Mesendoderm (in vitro differentiated cells): Measurements from ENCODE around the gene GDF11. TPM values are rescaled to one million over a fixed set of nuclear protein-coding genes. Genes with fewer than 3 reads are reported as not detected.

Source experiments
- DNase-seq: peaks from one replicate; pipeline ENCODE4 v3.0.0; 2013
- H2AK5ac ChIP-seq: 2 replicates; pipeline ENCODE4 v1.6.1; 2013; ENCODE audit warnings: low read length, inconsistent platforms
- H2BK120ac ChIP-seq: 2 replicates; pipeline ENCODE4 v1.6.1; 2013; ENCODE audit warnings: low read depth, mild to moderate bottlenecking, low read length, moderate library complexity, mixed read lengths
- H2BK15ac ChIP-seq: replicated peaks from 2 replicates; pipeline ENCODE4 v1.6.1; 2013; ENCODE audit warnings: low read depth, mild to moderate bottlenecking, moderate library complexity
- H2BK5ac ChIP-seq: 2 replicates; pipeline ENCODE4 v1.6.1; 2013; ENCODE audit warnings: low read length, inconsistent platforms
- H3K18ac ChIP-seq: 2 replicates; pipeline ENCODE4 v1.6.1; 2013; ENCODE audit warnings: mild to moderate bottlenecking, low read length, mixed read lengths
- H3K23ac ChIP-seq: one replicate; pipeline ENCODE4 v1.6.1; 2013; ENCODE audit warnings: low read length
- H3K27ac ChIP-seq: 2 replicates; pipeline ENCODE4 v1.5.1; 2013; ENCODE audit warnings: low read depth, mild to moderate bottlenecking, inconsistent platforms, low read length, moderate library complexity
- H3K27me3 ChIP-seq: 2 replicates; pipeline ENCODE4 v1.6.1; 2013; ENCODE audit warnings: low read length, control low read depth, mild to moderate bottlenecking, inconsistent platforms; ENCODE audit not compliant: insufficient read depth, poor library complexity
- H3K36me3 ChIP-seq: 2 replicates; pipeline ENCODE4 v1.6.1; 2013; ENCODE audit warnings: low read length, inconsistent platforms; ENCODE audit not compliant: control insufficient read depth, insufficient read depth
- H3K4ac ChIP-seq: one replicate; pipeline ENCODE4 v1.6.1; 2013; ENCODE audit warnings: low read depth, mild to moderate bottlenecking, low read length, moderate library complexity
- H3K4me1 ChIP-seq: 2 replicates; pipeline ENCODE4 v1.6.1; 2013; ENCODE audit warnings: low read depth, low read length, inconsistent platforms; ENCODE audit not compliant: control insufficient read depth
- H3K4me2 ChIP-seq: 2 replicates; pipeline ENCODE4 v1.6.1; 2013; ENCODE audit warnings: low read length
- H3K4me3 ChIP-seq: 2 replicates; pipeline ENCODE4 v1.5.1; 2013; ENCODE audit warnings: mild to moderate bottlenecking, low read length
- H3K56ac ChIP-seq: one replicate; pipeline ENCODE4 v1.6.1; 2013; ENCODE audit warnings: low read length
- H3K79me1 ChIP-seq: 2 replicates; pipeline ENCODE4 v1.6.1; 2013; ENCODE audit warnings: low read length, inconsistent platforms
- H3K79me2 ChIP-seq: 2 replicates; pipeline ENCODE4 v1.6.1; 2013; ENCODE audit warnings: mild to moderate bottlenecking, low read length; ENCODE audit not compliant: control insufficient read depth, insufficient read depth
- H3K9ac ChIP-seq: 2 replicates; pipeline ENCODE4 v1.6.1; 2013; ENCODE audit warnings: low read length, inconsistent platforms
- H4K5ac ChIP-seq: one replicate; pipeline ENCODE4 v1.6.1; 2013; ENCODE audit warnings: low read length
- H4K8ac ChIP-seq: one replicate; pipeline ENCODE4 v1.6.1; 2013; ENCODE audit warnings: low read depth, mild to moderate bottlenecking, control low read depth, low read length, moderate library complexity
- WGBS: extraction: QIAGEN DNeasy Blood & Tissue Kit; methylation state at CpG from one replicate; pipeline ENCODE4 v1.1.7; 2013; ENCODE audit warnings: low lambda C conversion rate, missing lambda C conversion rate; ENCODE audit not compliant: insufficient coverage; ENCODE audit errors: extremely low coverage; 5-methylcytosine and 5-hydroxymethylcytosine counted together
- polyA plus RNA-seq, 2 experiments: library from polyadenylated mRNA; stranded (reverse); fragments of 200-250 nt; gene quantifications; one replicate each; pipeline ENCODE4 v1.2.3, GENCODE V29; 2013

GDF11 gene
- 6.5 TPM for polyA plus RNA-seq (2013, experiment 1 of 2)
- polyA plus RNA-seq (2013, experiment 2 of 2) = 7.0 TPM

DNA sequence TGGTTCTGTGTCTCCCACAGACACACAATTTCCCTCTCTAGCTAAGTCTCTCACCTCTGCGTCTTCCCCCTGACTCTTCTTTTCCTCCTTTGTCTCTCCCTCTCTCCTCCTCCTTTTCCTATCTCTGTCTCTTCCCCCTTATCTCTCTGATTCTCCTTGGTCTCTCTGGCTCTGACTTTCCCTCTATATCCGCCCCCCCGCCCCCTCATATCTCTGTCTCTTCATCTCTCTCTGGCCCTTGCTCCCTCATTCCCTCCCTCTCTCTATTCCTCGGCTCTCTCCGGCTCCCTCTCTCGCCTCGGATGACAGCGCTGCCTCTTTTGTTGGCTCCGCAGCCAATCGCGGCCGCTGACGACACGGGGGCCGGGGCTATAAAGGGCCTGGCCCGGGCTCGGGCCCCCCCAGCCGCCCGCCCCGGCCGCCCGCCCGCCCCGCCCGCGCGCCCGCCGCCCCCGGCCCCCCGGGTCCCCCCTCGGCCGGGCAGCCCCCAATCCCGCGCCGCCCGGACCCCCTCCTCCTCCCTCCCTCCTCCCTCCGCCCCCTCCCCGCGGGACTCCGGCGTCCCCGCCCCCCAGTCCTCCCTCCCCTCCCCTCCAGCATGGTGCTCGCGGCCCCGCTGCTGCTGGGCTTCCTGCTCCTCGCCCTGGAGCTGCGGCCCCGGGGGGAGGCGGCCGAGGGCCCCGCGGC, at the start of gene GDF11:
Gene GDF11, plus strand, starts transcription at position 404 of the 687 bp plus-strand sequence. Its CDS starts 195 bp downstream, at position 599.
- H2BK5ac ChIP-seq = peak within 1 kb of the TSS; percentile 48
- H3K9ac ChIP-seq = peak within 1 kb of the TSS; percentile 94
- no peak within 1 kb of the TSS for H4K8ac ChIP-seq
- peak within 1 kb of the TSS; percentile 28 for H3K4me3 ChIP-seq
- peaks cover 16% of the 10 kb centered on the region for H3K79me2 ChIP-seq
- H4K5ac ChIP-seq = no peak within 1 kb of the TSS
- no peaks in the 10 kb centered on the region for H3K36me3 ChIP-seq
- H2AK5ac ChIP-seq = peak within 1 kb of the TSS; percentile 98
- peak within 1 kb of the TSS; percentile 80 for H3K56ac ChIP-seq
- peak within 1 kb of the TSS; percentile 85 for H3K18ac ChIP-seq
- H3K4me1 ChIP-seq = peaks cover 16% of the 10 kb centered on the region
- H2BK120ac ChIP-seq = no peak within 1 kb of the TSS
- WGBS = no CpG with 5 or more reads among the region's 53 CpGs
- H3K23ac ChIP-seq = peak within 1 kb of the TSS; percentile 83
- H2BK15ac ChIP-seq = no peak within 1 kb of the TSS
- H3K27me3 ChIP-seq = no peaks in the 10 kb centered on the region
- H3K4ac ChIP-seq = peak within 1 kb of the TSS; percentile 39
- DNase-seq = peak; percentile 89
- peak within 1 kb of the TSS; percentile 100 for H3K4me2 ChIP-seq
- peak within 1 kb of the TSS; percentile 74 for H3K27ac ChIP-seq
- peaks cover 10% of the 10 kb centered on the region for H3K79me1 ChIP-seq

DNA sequence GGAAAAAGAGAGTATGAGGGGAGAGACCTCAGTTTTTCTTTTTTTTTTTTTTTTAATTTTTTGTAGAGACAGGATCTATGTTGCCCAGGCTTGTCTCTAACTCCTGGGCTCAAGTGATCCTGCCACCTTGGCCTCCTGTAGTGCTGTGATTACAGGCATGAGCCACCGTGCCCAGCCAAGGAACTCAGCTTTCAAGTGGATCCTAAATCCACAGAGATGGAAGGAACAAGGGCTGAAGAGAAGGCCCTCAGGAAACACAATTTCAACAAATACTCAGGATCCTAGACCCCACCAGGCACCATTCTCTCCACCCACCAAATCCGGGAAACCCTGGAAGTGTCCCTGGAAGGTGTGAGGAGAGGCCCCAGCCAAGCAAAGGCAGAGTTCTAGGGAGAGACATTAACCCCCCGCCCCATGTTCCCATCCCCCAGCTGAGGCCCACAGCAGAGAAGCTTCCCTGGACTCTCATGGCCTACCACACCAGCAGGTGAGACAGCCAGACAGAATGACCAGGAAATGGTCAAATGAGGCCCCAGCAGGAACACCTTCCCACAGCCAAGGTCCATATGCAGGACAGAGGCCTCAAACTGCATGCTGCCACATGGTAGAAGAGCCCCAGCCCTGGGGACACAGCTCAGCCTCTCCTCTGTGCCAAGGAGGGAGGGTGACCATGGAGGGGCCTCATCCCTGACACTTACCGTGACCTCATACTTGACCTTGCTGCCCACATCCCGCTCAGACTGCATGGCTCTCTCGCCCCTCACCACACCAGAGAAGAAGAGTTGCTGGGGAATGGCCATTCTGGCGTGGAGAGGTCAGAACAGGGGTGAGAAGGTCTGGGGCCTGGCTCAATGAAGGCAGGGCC, 49.4 kb upstream of the GDF11 start:
- no peak overlapping the region for H3K4ac ChIP-seq
- no peak overlapping the region for H3K18ac ChIP-seq
- H3K4me3 ChIP-seq = no peak overlapping the region
- no peak overlapping the region for H3K4me2 ChIP-seq
- no peak overlapping the region for H3K56ac ChIP-seq
- no peak overlapping the region for H2BK15ac ChIP-seq
- no peaks in the 10 kb centered on the region for H3K36me3 ChIP-seq
- H3K79me1 ChIP-seq = no peaks in the 10 kb centered on the region
- no peak overlapping the region for H3K23ac ChIP-seq
- H3K9ac ChIP-seq = no peak overlapping the region
- no CpG with 5 or more reads among the region's 7 CpGs for WGBS
- no peak overlapping the region for H4K5ac ChIP-seq
- H3K27me3 ChIP-seq = no peaks in the 10 kb centered on the region
- no peak overlapping the region for H2BK120ac ChIP-seq
- H2BK5ac ChIP-seq = no peak overlapping the region
- H2AK5ac ChIP-seq = no peak overlapping the region
- no peak overlapping the region for H3K27ac ChIP-seq
- no peak overlapping the region for H4K8ac ChIP-seq
- DNase-seq = no peak
- no peaks in the 10 kb centered on the region for H3K4me1 ChIP-seq
- H3K79me2 ChIP-seq = no peaks in the 10 kb centered on the region

DNA sequence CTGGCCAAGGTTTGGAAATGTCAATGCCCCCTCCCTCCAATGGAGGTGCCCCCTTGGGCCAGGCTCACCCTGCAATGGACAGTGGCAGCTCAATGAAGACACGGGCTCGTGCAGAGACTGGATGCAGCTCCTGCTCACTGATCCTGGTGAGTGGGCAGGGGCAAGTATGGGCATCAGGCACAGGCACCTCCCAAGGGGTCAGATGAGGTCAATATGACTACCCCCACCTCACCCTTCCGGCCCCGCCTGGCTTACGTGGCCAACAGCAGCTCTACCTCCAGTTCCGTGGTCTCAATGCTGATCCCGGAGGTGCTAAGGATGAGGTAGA, 48.8 kb upstream of the GDF11 start:
- H2AK5ac ChIP-seq = no peak overlapping the region

DNA sequence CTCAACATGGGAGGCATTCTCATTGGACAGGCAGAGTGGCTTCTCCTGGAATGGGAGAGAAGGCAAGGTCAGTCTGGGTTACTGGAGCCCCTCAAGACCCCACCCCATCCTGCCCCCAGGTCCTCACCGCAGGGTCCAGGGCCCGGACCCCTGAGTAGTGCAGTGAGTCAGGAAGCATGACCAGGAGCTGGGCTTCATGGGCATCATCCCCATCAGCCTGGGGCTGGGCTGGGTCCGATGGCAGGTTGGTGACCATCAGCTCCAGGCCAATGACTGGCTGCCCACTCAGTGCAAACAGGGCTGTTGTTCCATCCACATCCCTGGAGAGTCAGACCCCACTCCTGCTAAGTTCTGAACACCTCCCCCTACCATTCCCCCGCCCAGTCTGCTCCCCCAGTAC, 48.3 kb upstream of the GDF11 start:
- H3K18ac ChIP-seq = no peak overlapping the region
- WGBS = no CpG with 5 or more reads among the region's 4 CpGs
- no peak overlapping the region for H3K4me3 ChIP-seq
- no peak overlapping the region for H3K56ac ChIP-seq
- no peak overlapping the region for H2BK5ac ChIP-seq
- H4K5ac ChIP-seq = no peak overlapping the region
- no peak overlapping the region for H4K8ac ChIP-seq
- H3K4ac ChIP-seq = no peak overlapping the region
- no peaks in the 10 kb centered on the region for H3K36me3 ChIP-seq
- no peak overlapping the region for H3K27ac ChIP-seq
- H3K23ac ChIP-seq = no peak overlapping the region
- H2BK120ac ChIP-seq = no peak overlapping the region
- no peak overlapping the region for H2BK15ac ChIP-seq
- no peaks in the 10 kb centered on the region for H3K4me1 ChIP-seq
- no peaks in the 10 kb centered on the region for H3K27me3 ChIP-seq
- H3K79me1 ChIP-seq = no peaks in the 10 kb centered on the region
- no peak overlapping the region for H2AK5ac ChIP-seq
- H3K9ac ChIP-seq = no peak overlapping the region
- H3K79me2 ChIP-seq = no peaks in the 10 kb centered on the region
- no peak for DNase-seq
- H3K4me2 ChIP-seq = no peak overlapping the region

More for the DNA sequence above, 48.8 kb upstream of the GDF11 start:
- H3K9ac ChIP-seq = no peak overlapping the region
- WGBS = no CpG with 5 or more reads among the region's 7 CpGs
- H4K8ac ChIP-seq = no peak overlapping the region
- no peak overlapping the region for H3K4me2 ChIP-seq
- no peak overlapping the region for H2BK120ac ChIP-seq
- H3K27ac ChIP-seq = no peak overlapping the region
- DNase-seq = no peak
- H3K23ac ChIP-seq = no peak overlapping the region
- no peak overlapping the region for H2BK15ac ChIP-seq
- no peak overlapping the region for H2BK5ac ChIP-seq
- no peaks in the 10 kb centered on the region for H3K4me1 ChIP-seq
- H3K36me3 ChIP-seq = no peaks in the 10 kb centered on the region
- no peak overlapping the region for H3K4ac ChIP-seq
- no peak overlapping the region for H3K18ac ChIP-seq
- H3K27me3 ChIP-seq = no peaks in the 10 kb centered on the region
- no peak overlapping the region for H3K56ac ChIP-seq
- no peak overlapping the region for H4K5ac ChIP-seq
- H3K4me3 ChIP-seq = no peak overlapping the region
- no peaks in the 10 kb centered on the region for H3K79me1 ChIP-seq
- H3K79me2 ChIP-seq = no peaks in the 10 kb centered on the region

DNA sequence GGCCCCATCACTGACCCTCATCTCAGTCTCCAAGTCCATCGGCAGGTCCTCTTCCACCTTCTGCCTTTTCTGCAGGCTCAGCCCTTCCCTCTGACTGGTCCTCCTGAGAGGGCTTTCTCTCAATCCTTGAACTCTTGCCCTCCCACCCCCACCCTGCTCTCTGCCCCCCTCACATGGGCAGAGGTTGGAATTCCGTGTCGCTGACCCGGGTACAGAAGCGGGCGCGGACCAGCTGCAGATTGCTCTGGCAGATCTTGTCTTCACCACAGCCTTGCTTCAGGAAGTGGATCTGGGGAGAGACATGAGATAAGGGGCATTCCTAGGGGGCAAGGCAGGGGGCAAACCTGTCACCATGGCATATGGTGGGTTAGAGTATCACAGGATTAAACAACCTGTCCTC, 47.6 kb upstream of the GDF11 start:
- H2BK5ac ChIP-seq = no peak overlapping the region
- no peak overlapping the region for H3K23ac ChIP-seq
- H4K8ac ChIP-seq = no peak overlapping the region
- no peaks in the 10 kb centered on the region for H3K27me3 ChIP-seq
- no peak overlapping the region for H3K4me2 ChIP-seq
- H3K9ac ChIP-seq = no peak overlapping the region
- H3K4ac ChIP-seq = no peak overlapping the region
- H2BK120ac ChIP-seq = no peak overlapping the region
- H3K56ac ChIP-seq = no peak overlapping the region
- H3K27ac ChIP-seq = no peak overlapping the region
- no peak for DNase-seq
- H3K4me3 ChIP-seq = no peak overlapping the region
- no peak overlapping the region for H2BK15ac ChIP-seq
- no peaks in the 10 kb centered on the region for H3K36me3 ChIP-seq
- H2AK5ac ChIP-seq = no peak overlapping the region
- WGBS = no CpG with 5 or more reads among the region's 7 CpGs
- H4K5ac ChIP-seq = no peak overlapping the region
- no peak overlapping the region for H3K18ac ChIP-seq
- H3K4me1 ChIP-seq = no peaks in the 10 kb centered on the region
- H3K79me1 ChIP-seq = no peaks in the 10 kb centered on the region
- no peaks in the 10 kb centered on the region for H3K79me2 ChIP-seq
